Measurements from ENCODE around the gene PIGZ. TPM values are rescaled to one million over a fixed set of nuclear protein-coding genes. Genes with fewer than 3 reads are reported as not detected.

The PIGZ gene
- total RNA-seq, 1 experiment from 2014 or later: 5.1 TPM

DNA sequence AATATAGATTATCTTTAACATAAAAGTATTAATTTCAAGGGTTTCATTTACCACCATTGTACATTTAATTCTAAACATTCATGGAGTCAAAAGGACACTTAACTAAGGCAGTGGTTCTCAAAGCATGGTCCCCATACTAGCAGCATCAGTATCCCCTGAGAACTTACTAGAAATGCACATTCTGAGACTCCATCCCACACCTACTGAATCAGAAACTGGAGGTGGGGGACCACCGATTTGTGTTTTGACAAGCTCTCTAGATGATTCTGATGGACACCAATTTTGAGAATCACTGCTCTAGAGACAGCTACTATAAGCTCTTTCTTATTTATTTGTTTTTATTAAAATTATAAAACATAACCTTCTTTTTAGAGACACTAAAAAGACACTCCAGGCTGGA is 66.9 kb downstream of the PIGZ start:
- Histone ChIP-seq H3K36me3 (ENCODE audit: control insufficient read depth, insufficient read depth, low read length) (peaks cover 3% of the 10 kb centered on the region), H3K9me3 (no peaks in the 10 kb centered on the region), H3K4me3 (ENCODE audit: low read depth, low read length) (no peak overlapping the region), H3K27me3 (replicated peaks; ENCODE audit: control insufficient read depth, insufficient read depth, low read length) (no peaks in the 10 kb centered on the region), H3K4me1 (peaks cover 9% of the 10 kb centered on the region)
- POLR2A ChIA-PET: no interaction called here
- CTCF ChIA-PET: no interaction called here
- Mint-ChIP-seq H3K4me3 (ENCODE audit: unreplicated experiment) (no peak overlapping the region), H3K27ac (ENCODE audit: unreplicated experiment) (no peak overlapping the region), H3K9me3 (ENCODE audit: unreplicated experiment) (no peaks in the 10 kb centered on the region), H3K36me3 (ENCODE audit: insufficient read depth, unreplicated experiment) (peaks cover 58% of the 10 kb centered on the region), H3K4me1 (ENCODE audit: low read depth, unreplicated experiment) (peaks cover 11% of the 10 kb centered on the region), H3K27me3 (ENCODE audit: insufficient read depth, unreplicated experiment) (no peaks in the 10 kb centered on the region)
- intact Hi-C loops (cut with micrococcal nuclease; ENCODE audit: unreplicated experiment): no loop called here
- TF ChIP-seq, protein P1, sequence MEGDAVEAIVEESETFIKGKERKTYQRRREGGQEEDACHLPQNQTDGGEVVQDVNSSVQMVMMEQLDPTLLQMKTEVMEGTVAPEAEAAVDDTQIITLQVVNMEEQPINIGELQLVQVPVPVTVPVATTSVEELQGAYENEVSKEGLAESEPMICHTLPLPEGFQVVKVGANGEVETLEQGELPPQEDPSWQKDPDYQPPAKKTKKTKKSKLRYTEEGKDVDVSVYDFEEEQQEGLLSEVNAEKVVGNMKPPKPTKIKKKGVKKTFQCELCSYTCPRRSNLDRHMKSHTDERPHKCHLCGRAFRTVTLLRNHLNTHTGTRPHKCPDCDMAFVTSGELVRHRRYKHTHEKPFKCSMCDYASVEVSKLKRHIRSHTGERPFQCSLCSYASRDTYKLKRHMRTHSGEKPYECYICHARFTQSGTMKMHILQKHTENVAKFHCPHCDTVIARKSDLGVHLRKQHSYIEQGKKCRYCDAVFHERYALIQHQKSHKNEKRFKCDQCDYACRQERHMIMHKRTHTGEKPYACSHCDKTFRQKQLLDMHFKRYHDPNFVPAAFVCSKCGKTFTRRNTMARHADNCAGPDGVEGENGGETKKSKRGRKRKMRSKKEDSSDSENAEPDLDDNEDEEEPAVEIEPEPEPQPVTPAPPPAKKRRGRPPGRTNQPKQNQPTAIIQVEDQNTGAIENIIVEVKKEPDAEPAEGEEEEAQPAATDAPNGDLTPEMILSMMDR (IDR thresholded peaks at IDR 0.05; ENCODE audit: insufficient read depth in 1 of 2, low read depth in 1 of 2, low read length in 1 of 2, severe bottlenecking in 1 of 2, unreplicated experiment in 1 of 2): no peak
- no peak for DNase-seq
- BruUV-seq (replicated peaks): no TSS peak

Other genes starting within 250 kb of the PIGZ start
- gene PAK2, start 229.0 kb downstream of the PIGZ start, total RNA-seq (2022): 73.7 and 89.6 TPM in 2 replicates
- 33.6 and 36.8 TPM in 2 replicates for gene SENP5, start 100.9 kb downstream of the PIGZ start, total RNA-seq (2022)
- gene NCBP2, start 26.3 kb downstream of the PIGZ start, total RNA-seq (2022): 66.8 and 70.7 TPM in 2 replicates
- 29.3 and 30.6 TPM in 2 replicates for gene MELTF, start 61.0 kb upstream of the PIGZ start, total RNA-seq (2022)